HG02885 (cell line): ENCODE results near the gene LRP1B.

ENCODE experiments used
- ATAC-seq: cut with Tn5 transposase; IDR thresholded peaks from one replicate; pipeline ENCODE4 v1.9.1; 2021; ENCODE audit warnings: mild to moderate bottlenecking; ENCODE audit not compliant: unreplicated experiment, poor library complexity

Gene LRP1B

GRCh38 chr2:140604788-140605187, 1526.0 kb downstream of the LRP1B start:
- ATAC-seq: peak; percentile 85

GRCh38 chr2:140604096-140604495, 1526.7 kb downstream of the LRP1B start:
- no peak for ATAC-seq

- no peak for ATAC-seq
Observed at GRCh38 chr2:140603416-140603815, 1527.4 kb downstream of the LRP1B start.

- no peak for ATAC-seq
Observed at GRCh38 chr2:140601801-140602200, 1529.0 kb downstream of the LRP1B start.

GRCh38 chr2:140601342-140601741, 1529.5 kb downstream of the LRP1B start:
- no peak for ATAC-seq

GRCh38 chr2:140600116-140600515, 1530.7 kb downstream of the LRP1B start:
- ATAC-seq: no peak

- no peak for ATAC-seq
Observed at GRCh38 chr2:140597836-140598235, 1533.0 kb downstream of the LRP1B start.

- no peak for ATAC-seq
Observed at GRCh38 chr2:140597205-140597604, 1533.6 kb downstream of the LRP1B start.

- no peak for ATAC-seq
Observed at GRCh38 chr2:140596447-140596846, 1534.4 kb downstream of the LRP1B start.

GRCh38 chr2:140595107-140595506, 1535.7 kb downstream of the LRP1B start:
- ATAC-seq: no peak

GRCh38 chr2:140593132-140593531, 1537.7 kb downstream of the LRP1B start:
- no peak for ATAC-seq

GRCh38 chr2:140589696-140590095, 1541.1 kb downstream of the LRP1B start:
- ATAC-seq: no peak

- no peak for ATAC-seq
Observed at GRCh38 chr2:140589273-140589672, 1541.5 kb downstream of the LRP1B start.

GRCh38 chr2:140586379-140586778, 1544.4 kb downstream of the LRP1B start:
- ATAC-seq: peak; percentile 100

- ATAC-seq: no peak
Observed at GRCh38 chr2:140585016-140585415, 1545.8 kb downstream of the LRP1B start.

- no peak for ATAC-seq
Observed at GRCh38 chr2:140584471-140584870, 1546.3 kb downstream of the LRP1B start.

GRCh38 chr2:140580532-140581151, 1550.2 kb downstream of the LRP1B start:
- ATAC-seq: no peak

- no peak for ATAC-seq
Observed at GRCh38 chr2:140577453-140577852, 1553.4 kb downstream of the LRP1B start.

- no peak for ATAC-seq
Observed at GRCh38 chr2:140567734-140568133, 1563.1 kb downstream of the LRP1B start.

- ATAC-seq: no peak
Observed at GRCh38 chr2:140565756-140566155, 1565.1 kb downstream of the LRP1B start.

GRCh38 chr2:140555701-140556100, 1575.1 kb downstream of the LRP1B start:
- ATAC-seq: no peak

- no peak for ATAC-seq
Observed at GRCh38 chr2:140552634-140553033, 1578.2 kb downstream of the LRP1B start.

- ATAC-seq: no peak
Observed at GRCh38 chr2:140551287-140551686, 1579.5 kb downstream of the LRP1B start.
